ENCODE results near the gene MINK1.
A peak's percentile ranks its signal among the peaks of the same experiment; 100 is the strongest.
"Not testable (repeated sequence)": the region's sequence is repeated elsewhere in the genome, so short reads cannot be mapped to it uniquely, and the experiment has no call there.

Gene MINK1

DNA sequence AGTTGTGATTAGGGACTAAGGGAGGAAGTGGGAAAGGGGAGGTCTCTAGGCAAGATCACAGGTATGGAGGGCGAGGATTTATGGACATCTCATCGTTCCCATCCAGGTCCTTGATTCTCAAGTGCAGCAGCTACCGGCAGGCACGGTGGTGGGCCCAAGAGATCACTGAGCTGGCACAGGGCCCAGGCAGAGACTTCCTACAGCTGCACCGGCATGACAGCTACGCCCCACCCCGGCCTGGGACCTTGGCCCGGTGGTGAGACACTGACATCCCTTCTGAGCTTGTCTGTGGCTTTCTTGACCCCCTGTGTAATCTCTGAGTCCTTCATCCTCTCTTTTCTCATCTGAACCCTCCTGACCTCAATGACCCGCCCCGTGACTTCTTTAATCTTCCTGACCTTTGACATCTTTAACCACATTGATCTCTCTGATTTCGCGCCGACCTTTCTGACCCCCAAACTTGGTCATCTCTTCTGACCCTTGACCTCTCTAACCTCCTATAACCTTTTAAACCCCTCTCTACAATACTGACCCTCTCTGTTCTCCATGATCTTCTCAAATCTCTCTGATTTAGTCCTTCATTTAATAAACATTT lies 22.3 kb upstream of the MINK1 start:
- DNase-seq: no peak

- DNase-seq: no peak
Measured at GRCh38 chr17:4811471-4811870, 21.7 kb upstream of the MINK1 start.

DNA sequence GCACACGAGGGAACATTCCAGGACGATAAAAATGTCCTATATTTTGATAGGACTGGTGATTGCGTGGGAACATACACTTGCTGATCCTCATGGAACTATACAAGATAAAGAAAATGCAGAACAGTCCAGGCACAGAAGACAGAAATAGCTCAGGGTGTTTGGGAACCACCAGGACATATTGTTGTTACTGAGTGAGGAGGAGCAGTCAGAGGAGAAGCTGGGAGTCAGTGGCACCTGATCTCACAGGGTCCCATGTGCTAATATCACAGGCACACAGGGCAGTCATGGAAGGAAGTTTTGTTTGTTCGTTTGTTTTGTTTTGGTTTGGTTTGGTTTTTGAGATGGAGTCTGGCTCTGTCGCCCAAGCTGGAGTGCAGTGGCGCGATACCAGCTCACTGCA lies 20.4 kb upstream of the MINK1 start:
- no peak for DNase-seq

DNA sequence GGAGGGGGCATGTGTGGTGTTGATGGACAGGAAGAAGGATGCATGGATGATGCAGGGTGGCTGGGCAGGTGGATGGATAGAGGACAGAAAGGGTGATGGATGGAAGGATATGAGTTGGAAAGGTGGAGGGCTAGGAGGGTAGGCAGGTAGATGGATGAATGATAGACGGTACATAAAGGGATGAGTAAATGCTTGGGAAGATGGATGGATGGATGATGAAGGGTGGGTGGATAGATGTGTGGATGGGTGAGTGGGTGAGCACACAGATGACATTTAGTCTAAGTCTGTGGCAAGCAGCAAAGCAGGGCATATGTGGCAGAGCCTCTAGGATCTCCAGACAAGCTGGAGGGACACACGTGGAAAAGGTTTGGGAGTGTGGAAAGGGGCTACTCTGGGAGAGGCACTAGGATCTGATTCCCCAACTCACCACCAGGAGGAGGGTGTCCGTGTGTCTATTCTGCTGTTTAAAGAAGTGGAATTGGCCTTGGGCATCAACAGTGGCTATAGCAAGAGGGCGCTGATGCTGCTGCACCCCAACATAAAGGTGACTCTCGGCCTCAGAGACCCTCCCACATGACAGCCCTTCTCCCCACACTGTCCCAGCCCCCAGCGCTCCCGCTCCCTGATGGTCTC lies 18.0 kb upstream of the MINK1 start:
- DNase-seq: no peak

GRCh38 chr17:4816826-4817225 lies 16.3 kb upstream of the MINK1 start:
- DNase-seq: no peak

GRCh38 chr17:4818276-4818675 lies 14.9 kb upstream of the MINK1 start:
- no peak for DNase-seq

DNA sequence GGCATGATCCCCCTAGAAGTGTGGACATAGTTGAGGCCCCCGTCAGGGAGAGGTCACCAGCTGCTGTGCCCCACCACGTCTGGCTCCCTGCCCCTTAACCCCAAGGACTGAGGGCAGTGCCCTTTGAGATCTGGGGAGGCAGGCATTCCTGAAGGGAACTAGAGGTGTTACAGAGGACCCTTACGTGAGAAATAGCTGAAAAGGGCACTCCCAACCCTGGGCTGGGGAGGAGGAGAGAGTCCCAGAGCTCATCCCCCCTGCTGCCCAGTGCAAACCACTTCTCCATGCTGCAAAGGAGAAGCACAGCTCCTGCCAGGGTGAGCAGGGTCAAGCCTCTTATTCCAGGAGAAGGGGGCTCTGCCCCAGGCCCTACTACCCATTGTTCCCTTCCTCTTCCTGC lies 10.3 kb upstream of the MINK1 start:
- no peak for DNase-seq

- DNase-seq: no peak
Measured at GRCh38 chr17:4823373-4824089, 9.6 kb upstream of the MINK1 start.

DNA sequence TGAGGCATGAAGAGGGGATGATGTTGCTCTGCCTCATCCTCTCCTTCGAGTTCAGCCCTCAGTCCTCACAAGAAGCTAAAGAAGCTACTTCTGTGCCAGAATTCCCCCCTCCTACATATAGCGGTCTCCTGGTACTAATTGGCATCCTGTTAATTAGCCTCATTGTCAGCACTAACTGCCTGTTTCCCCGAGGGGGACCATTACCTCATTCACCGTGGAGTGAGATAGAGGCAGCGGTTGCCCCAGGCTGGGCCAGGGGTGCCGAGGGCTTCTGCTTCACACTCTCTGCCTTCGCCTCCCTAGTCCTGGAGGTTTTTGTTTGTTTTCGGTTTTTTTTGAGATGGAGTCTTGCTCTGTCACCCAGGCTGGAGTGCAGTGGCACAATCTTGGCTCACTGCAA lies 5.7 kb upstream of the MINK1 start:
- no peak for DNase-seq

GRCh38 chr17:4832829-4833177 lies 337 bp upstream of the MINK1 start:
- not testable (repeated sequence) for DNase-seq

DNA sequence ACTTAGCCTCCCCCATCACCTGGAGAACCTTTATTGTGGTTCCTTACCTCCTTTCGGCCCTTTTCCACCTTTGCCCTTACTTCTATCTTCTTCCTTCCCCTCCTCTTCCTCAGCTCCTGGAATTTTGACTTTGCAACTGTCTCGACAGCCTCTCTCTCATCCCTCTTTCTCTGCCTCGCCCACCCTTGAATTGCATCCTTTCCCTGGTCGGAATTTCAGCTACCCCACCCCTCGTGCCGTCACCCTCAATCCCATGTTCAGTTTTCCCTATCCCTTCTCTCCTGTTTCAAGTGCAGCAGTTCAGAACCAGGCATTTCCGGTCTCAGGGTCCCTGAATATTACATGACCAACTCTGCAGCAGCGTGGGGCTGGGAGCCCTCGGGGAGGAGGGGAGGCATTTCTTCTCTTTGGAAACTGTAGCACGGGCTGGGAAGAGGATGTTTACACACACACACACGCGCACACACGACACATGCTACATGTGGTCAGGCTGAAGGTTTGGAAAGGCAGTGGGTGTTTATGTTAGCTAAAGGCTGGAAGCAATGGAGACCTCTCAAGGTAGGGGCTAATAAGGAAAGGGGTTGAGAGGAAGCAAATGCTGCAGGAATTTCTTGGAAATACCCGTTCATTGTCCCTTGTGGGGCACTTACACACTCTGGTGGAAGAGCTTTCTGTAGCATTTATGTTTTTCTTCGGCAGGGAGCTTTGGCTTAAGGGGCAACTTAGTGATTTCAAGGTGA lies 971 bp downstream of the MINK1 start:
- peak in 14 of 58 donors; percentile 14 to 44 (median 28) for DNase-seq

- peak in 1 of 58 donors; percentile 29 for DNase-seq
Measured at GRCh38 chr17:4834681-4835020, 1.5 kb downstream of the MINK1 start.

- no peak for DNase-seq
Measured at GRCh38 chr17:4836221-4836620, 3.1 kb downstream of the MINK1 start.

GRCh38 chr17:4837471-4838308 lies 4.5 kb downstream of the MINK1 start:
- peak in 41 of 58 donors; percentile 10 to 78 (median 44) for DNase-seq

DNA sequence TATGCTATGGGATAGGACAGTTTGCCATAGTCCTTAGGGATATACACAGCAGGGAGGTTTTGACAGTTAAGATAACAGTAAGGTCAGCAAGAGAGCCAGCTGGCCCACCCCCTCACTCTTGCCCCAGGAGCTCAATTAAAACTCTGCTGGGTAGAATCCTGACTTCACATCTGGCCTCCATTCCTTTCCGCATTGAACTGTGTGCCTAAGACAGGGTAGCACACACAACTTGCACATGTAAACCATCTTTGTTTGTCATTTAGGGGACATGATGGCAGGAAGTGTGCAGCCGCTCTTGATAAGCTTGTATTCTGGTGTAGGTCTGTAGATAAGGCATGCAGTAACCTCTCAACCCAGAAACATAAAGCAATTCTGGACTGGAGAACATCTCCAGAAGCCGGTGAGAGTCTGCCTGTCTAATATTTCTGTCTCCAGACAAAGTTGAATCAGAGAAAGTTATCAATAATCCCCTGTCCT lies 5.2 kb downstream of the MINK1 start:
- DNase-seq: no peak

DNA sequence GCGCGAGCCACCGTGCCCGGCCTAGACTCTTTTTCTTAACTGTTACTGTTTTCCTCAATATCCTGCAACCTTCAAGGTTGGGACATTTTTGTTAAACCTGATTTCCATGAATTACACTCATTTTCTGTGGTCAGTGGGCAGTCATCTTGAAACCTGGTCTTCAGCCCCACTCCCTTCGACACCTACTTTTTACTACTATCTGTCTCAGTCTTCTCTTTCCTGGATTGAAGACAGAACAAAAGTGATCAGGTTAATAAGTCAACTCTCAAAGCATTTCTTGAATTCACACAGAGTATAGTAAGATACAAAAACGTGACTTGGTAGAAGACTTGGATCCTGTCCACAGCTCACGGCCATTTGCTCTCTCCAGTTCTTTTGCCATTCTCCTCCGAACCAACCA lies 6.1 kb downstream of the MINK1 start:
- no peak for DNase-seq

DNA sequence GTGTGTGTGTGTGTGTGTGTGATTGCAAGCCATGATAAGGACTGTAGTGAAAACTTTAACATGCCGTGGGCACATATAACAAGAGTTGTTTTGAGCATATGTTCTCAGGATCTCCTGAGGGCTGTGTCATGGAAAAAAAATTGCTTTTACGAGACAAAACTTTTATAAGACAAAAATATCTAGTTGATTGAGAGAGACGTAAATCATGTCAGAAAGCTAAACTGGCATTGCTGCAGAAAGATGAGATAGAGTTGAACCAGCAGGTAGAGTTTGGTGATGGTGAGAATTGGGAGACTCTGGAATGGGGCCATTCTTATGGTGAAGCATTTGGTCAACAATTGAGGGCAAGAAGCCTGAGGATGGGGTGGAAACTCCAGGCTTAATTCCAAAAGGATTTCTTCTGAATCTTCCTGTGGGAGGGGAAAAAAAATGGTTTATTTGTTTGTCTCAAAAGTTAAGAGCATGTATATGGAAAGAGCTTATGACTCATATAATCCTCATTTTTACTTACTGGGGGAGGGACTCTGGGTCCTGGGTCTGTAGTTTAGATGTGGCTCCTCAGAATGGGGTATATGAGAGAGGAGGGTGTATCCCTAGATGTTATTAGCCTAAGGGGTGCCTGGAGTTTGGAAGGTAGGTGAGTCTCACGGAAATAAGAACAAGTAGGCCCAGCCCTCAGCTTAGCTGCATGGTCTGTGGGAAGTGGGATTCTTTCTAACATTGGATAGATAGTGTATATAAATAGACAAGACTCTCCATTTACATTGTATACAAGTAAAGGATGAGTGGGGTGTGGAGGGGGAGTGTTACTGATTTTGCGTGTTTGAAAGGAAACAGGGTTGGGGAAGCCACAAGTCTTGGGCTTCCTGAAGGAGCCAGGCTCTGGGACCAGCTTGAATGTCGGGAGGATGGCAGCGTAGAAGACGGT lies 7.1 kb downstream of the MINK1 start:
- no peak for DNase-seq

GRCh38 chr17:4840893-4841242 lies 7.7 kb downstream of the MINK1 start:
- no peak for DNase-seq

- no peak for DNase-seq
Measured at GRCh38 chr17:4842376-4842775, 9.2 kb downstream of the MINK1 start.

- no peak for DNase-seq
Measured at GRCh38 chr17:4843321-4844000, 10.3 kb downstream of the MINK1 start.

Data from anterior cingulate cortex (tissue), 58 donors.